NCI-H128 (cell line): ENCODE results near the gene HHAT.

Experiments used
- DNase-seq: peaks from one replicate; lab custom pipeline; 2025; ENCODE audit not compliant: unreplicated experiment; lab: John Stamatoyannopoulos, UW

The HHAT gene

GRCh38 chr1:210313046-210313595 is 15.6 kb upstream of the HHAT start:
- no peak for DNase-seq

DNA sequence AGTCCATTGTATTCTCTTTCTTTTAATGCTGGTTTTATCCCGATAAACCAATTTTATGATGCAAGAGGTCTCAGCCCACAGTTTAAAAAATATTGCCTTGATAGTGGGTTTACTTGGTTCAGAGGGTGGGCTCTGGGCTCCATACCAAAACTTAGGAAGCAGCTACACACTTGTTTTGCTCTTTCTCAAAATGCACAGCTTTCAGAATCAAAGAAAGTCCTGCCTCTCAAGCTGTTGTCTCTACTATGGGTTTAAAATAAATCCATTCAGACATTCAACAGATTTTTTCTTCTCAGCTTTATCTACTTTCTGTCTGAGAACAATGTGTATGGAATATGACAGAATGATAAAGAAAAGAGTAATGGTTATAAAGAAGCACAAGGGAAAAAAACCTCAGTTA is 14.8 kb upstream of the HHAT start:
- DNase-seq, result no peak

GRCh38 chr1:210315529-210315928 is 13.2 kb upstream of the HHAT start:
- DNase-seq, result no peak

DNA sequence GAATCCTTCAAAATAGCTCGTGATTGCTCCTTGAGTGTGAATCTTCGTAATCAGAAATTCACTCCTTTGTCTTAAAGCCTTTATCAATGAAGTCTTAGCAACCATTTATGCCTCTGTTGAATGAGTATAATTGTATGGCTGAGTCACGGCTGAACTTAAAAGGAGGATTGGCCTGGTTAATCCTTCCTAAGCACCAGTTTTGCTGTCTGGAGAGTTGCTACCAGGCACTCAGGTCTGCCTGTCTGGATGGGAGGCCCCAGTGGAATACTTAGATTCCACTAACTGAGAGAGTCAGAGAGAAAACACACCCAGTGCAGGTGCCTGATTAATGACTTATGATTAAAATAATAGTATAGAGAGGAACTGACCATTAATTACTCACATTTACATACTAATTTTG is 7.6 kb upstream of the HHAT start:
- no peak for DNase-seq

GRCh38 chr1:210321552-210321951 is 7.2 kb upstream of the HHAT start:
- DNase-seq, result no peak

- DNase-seq, result no peak
Measured at GRCh38 chr1:210323957-210324356, 4.7 kb upstream of the HHAT start.

DNA sequence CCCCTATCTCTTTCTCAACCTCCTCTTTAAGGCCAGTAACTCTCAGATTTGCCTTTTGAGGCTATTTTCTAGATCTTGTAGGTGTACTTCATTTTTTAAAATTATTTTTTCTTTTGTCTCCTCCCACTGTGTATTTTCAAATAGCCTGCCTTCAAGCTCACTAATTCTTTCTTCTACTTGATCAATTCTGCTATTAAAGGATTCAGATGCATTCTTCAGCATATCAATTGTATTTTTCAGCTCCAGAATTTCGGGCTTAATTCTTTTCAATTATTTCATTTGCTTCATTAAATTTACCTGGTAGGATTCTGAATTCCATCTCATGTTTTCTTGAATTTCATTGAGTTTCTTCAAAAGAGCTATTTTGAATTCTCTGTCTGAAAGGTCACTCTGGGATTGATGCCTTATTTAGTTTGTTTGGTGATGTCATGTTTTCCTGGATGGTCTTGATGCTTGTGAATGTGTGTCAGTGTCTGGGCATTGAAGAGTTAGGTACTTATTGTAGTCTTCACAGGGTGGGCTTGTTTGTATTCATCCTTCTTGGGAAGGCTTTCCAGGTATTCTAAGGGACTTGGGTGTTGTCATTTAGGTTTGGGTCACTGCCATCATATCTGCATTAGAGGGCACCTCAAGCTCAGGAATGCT is 3.6 kb upstream of the HHAT start:
- DNase-seq, result no peak

DNA sequence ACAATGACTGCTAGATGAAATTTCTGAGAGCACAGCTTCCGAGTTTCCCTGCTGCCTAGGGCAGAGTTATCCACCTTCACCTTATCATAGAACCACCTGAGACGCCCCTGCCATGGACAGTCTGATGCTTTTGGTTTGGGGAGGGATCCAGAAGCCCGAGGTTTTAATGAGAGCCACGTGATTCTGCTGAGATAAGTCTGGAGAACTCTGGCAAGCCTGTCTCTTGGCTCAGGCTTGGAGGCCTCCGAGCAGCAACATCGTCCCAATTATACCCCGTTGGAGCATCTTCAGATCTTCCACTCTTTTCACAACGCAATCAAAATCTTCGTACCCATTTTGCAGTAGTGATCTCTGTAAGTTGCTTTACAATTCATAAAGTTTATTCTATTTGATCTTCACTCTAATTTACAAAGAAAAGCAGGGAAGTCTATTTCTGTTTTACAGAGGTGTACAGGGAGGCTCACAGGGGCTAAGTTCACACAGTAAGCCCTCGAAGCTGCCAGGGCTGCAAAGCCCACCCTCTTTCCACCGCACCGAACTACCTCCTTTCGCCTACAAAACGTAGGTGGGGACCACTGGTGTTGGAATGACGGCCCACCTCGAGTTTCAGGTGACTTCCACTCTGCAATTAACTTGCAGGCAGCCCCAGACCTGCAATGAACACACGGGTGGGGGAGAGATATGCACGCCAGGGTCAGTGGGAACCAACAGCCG is 513 bp upstream of the HHAT start:
- no peak for DNase-seq

GRCh38 chr1:210330279-210330866 is 1.7 kb downstream of the HHAT start:
- DNase-seq, result no peak

- no peak for DNase-seq
Measured at GRCh38 chr1:210332233-210332632, 3.5 kb downstream of the HHAT start.

DNA sequence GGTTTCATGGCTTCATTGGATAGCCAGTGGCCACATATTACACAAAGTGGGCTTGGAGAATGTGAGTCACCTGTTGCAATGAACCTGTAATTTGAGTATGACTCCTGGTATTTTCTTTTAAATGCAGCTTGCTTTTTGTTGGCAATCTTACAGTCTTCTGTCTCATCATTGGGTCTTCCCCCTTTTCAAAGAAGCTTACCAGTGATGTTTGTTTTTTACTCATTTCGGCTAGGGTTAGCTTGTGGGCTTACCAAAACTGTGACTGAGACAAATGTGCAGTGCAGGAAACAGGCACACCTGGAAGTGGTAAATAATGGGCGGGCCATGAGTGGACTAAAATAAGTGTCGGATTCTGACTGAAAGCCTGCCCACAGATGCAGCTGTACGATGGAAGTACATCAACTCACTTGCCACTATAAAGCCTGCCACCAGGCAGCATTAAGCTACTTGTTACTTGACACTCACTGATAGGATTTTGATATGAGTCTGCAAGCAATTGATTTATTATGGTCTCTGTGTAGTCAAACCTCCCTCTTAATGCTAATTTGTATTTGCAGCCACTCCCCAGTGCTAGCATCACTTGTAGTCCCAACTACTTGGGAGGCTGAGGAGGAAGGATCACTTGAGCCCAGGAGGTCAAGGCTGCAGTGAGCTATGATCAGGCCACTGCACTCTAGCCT is 4.2 kb downstream of the HHAT start:
- no peak for DNase-seq

- DNase-seq, result no peak
Measured at GRCh38 chr1:210335001-210335400, 6.3 kb downstream of the HHAT start.

DNA sequence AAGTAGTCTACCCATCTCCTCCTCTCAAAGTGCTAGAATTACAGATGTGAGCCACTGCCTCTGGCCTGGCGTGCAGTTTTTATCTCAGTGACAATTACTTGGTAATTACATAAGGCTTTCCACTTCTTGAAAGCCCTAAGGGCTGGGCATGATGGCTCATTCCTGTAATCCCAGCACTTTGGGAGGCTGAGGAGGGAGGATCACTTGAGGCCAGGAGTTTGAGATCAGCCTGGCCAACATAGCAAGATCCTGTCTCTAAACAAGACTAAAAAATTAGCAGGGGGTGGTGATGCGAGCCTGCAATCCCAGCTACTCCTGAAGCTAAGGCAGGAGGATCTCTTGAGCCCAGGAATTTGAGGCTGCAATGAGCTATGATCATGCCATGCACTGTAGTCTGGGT is 7.7 kb downstream of the HHAT start:
- DNase-seq, result no peak

GRCh38 chr1:210339500-210339899 is 10.8 kb downstream of the HHAT start:
- no peak for DNase-seq

DNA sequence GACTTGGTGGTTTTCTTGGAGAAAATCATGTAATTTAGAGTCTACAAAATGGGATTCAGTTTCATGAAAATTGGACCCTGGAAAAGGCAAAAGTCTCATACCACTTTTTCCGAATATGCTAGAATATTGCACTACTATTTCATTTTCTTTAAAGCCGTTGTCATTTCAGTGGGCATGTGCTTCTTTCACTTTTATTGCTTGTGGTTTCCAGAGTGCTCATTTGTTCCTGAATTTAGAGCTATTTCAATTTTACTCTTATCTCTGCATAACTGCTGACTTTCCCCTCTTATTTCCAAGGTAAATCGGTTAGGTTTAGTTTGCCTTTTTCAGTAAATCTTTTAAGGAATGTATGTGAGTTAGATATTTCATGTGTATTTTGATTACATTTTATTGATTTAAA is 11.6 kb downstream of the HHAT start:
- DNase-seq, result no peak

- DNase-seq, result no peak
Measured at GRCh38 chr1:210340841-210341240, 12.1 kb downstream of the HHAT start.

DNA sequence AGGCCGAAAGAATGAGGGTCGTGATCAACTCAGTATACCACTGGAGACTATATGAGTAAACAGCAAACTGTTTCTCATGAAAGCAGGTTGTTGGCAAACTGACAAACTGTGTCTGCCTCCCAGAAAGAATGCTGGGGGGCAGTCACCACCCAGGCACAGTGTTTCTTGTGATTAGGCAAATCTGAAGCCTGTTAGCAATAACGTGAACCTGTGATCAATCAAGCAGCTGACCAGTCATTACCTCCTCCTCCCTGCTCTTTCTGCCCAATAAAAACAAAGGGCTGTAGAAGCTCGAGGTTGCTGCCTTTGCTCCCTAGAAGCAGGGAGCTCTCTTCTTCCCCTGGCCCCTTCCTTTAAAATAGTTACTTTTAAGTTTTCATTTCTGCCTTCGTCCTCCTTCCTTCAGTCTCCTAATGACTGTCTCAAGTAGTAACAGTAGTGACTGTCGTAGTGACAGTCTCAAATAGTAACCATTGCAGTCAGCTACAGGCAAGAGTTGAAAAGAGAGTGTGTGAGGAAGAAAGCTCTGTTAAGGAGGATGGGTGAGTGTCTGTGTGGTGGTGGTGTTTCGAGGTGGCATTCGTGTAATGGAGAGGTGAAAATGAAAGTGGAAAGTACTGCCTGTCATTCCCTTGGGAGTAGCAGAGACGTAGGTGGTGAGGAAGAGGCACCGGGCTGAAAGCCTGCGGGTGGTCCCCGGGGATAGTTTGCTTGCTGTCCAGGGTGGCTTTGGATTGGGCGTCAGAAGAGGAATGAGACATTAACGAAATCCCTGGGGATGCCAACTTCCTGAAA is 14.5 kb downstream of the HHAT start:
- DNase-seq, result no peak

- no peak for DNase-seq
Measured at GRCh38 chr1:210344706-210345105, 16.0 kb downstream of the HHAT start.

GRCh38 chr1:210347112-210347511 is 18.4 kb downstream of the HHAT start:
- no peak for DNase-seq

- DNase-seq, result no peak
Measured at GRCh38 chr1:210351496-210351895, 22.8 kb downstream of the HHAT start.

DNA sequence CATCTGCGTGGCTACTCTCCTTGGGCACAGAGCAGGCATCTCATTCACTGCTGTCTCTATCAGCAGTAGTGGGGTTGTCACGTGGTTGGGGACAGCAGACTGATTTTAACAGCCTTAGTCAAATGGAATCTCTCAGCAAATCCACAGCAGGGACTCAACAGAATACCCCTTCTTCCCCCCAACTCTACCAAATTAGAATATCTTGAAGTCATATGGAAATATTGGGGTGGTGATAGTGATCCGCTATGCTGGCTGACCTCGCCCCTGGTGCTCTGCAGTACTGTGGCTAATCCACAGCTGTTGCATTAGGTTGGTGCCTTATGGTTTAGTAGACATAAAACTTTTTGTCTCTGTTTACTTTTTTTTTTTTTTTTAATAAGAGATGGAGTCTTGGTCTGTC is 23.9 kb downstream of the HHAT start:
- DNase-seq, result no peak
